ENCODE data around the gene KLHL29. TPM values are rescaled to one million over a fixed set of nuclear protein-coding genes. Genes with fewer than 3 reads are reported as not detected.
A peak's percentile ranks its signal among the peaks of the same experiment; 100 is the strongest.

The KLHL29 gene
- total RNA-seq, 1 donor from 2014 or later, result 12.9 TPM

DNA sequence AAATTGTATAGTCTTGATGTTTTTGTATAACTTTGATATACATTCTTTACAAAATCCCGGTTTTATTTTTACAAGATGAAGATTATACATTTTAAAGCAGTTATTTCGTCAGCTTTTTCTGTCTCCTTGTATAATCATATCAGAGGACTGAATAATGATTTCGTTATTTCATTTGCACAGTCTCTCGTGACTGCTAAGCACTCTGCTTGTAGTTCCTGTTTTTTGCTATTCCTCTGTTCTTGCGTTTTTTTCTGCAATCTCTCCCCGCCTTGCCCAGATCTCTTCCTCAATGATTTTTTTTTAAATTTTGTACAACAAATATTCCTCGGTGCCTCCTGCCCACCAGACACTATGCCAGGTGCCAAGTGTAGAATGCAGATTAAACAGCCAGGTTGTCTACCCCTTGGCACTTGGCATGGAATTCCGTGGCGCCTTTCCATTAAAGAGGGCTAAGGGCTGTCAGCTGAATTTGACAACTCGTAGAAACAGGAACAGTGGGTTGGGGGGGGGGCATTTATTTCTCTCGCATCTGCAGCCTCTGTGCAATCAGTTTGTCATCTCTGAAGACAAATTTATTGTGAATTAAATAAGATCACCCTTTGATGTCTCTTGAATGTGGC is 69.6 kb downstream of the KLHL29 start:
- intact Hi-C loops (cut with DNase I), result no loop called here

DNA sequence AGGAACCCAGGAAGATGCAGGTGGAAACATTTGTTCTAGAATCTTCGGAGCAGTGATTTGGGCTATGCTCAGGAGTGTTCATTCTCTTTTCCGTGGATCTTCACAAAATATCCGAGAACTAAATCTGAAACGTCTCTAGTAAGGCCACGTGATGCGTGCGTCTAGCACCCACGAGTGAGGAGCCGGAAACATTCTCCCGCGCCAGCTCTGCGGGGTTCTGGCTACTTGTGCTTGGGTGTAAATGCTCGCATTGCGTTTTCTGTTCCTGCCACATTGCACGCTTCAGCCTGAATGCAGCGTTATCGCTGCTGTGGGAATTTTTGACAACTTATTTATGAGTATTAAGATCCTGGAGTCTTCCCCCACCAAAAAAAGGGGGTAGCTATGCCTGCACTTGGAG is 71.4 kb downstream of the KLHL29 start:
- Histone ChIP-seq H3K27me3 (ENCODE audit: low read depth) (no peaks in the 10 kb centered on the region), H3K36me3 (no peaks in the 10 kb centered on the region), H3K4me1 (peaks cover 12% of the 10 kb centered on the region), H3K27ac (no peak overlapping the region), H3K4me3 (no peak overlapping the region), H3K9me3 (no peaks in the 10 kb centered on the region)
- TF ChIP-seq, protein P1, sequence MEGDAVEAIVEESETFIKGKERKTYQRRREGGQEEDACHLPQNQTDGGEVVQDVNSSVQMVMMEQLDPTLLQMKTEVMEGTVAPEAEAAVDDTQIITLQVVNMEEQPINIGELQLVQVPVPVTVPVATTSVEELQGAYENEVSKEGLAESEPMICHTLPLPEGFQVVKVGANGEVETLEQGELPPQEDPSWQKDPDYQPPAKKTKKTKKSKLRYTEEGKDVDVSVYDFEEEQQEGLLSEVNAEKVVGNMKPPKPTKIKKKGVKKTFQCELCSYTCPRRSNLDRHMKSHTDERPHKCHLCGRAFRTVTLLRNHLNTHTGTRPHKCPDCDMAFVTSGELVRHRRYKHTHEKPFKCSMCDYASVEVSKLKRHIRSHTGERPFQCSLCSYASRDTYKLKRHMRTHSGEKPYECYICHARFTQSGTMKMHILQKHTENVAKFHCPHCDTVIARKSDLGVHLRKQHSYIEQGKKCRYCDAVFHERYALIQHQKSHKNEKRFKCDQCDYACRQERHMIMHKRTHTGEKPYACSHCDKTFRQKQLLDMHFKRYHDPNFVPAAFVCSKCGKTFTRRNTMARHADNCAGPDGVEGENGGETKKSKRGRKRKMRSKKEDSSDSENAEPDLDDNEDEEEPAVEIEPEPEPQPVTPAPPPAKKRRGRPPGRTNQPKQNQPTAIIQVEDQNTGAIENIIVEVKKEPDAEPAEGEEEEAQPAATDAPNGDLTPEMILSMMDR (IDR thresholded peaks at IDR 0.05), result no peak
- ATAC-seq (no peak), DNase-seq (no peak)
- intact Hi-C loops (cut with DNase I), result no loop called here

More for the DNA sequence above, 69.6 kb downstream of the KLHL29 start:
- no peak overlapping the region for H3K4me3 ChIP-seq
- peaks cover 13% of the 10 kb centered on the region for H3K4me1 ChIP-seq
- H3K36me3 ChIP-seq, result no peaks in the 10 kb centered on the region
- no peaks in the 10 kb centered on the region for H3K9me3 ChIP-seq
- TF ChIP-seq, protein P1 (IDR thresholded peaks at IDR 0.05), result no peak
- ATAC-seq (peak; percentile 45 to 47), DNase-seq (no peak)
- no peaks in the 10 kb centered on the region for H3K27me3 ChIP-seq (ENCODE audit: low read depth)
- H3K27ac ChIP-seq, result no peak overlapping the region

DNA sequence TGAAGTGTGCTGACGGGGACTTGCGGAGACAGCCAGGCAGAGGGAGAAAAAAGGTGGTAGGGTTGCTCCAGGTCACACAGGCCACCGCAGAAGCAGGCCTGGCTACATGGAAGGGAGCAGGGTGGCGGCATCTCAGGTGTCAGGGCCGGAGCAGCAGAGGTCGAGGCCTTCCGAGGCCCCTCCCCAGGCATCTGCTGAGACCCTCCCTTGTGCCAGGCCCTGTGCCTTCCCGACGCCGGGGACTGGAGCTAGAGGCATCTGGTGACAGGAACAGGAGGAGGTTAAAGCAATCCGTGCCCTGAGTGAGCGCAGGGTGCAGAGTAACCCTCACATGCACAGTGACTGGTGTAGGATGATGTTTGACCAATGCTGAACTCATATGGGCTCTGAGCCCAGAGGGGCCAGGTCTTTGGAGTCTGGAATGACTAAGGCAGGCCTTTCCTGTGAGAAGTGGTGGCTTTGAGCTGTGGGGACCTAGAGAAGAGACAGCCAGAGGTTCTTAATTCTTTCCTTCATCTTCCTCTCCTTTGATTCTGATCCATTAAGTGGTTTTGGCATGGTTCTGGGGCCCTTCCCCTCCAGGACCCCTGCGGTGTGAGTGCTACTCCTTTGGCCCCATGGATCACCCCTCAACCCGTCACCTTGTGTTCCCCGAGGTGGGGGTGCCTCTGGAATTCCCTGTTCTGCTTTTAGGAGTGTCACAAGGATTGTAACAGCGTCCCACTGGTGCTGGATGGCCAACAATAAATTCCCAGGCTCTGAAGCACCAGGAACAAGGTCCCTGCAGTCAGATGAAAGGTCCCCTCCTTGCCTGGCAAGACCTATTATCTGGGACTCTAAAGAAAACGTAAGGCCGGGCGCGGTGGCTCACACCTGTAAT is 72.1 kb downstream of the KLHL29 start:
- TF ChIP-seq, protein P1 (IDR thresholded peaks at IDR 0.05), result no peak
- no peaks in the 10 kb centered on the region for H3K9me3 ChIP-seq
- no peak overlapping the region for H3K27ac ChIP-seq
- H3K27me3 ChIP-seq (ENCODE audit: low read depth), result no peaks in the 10 kb centered on the region
- no peak for ATAC-seq
- H3K36me3 ChIP-seq, result no peaks in the 10 kb centered on the region
- H3K4me3 ChIP-seq, result no peak overlapping the region
- no peak for DNase-seq
- intact Hi-C loops (cut with DNase I), result no loop called here
- H3K4me1 ChIP-seq, result peaks cover 12% of the 10 kb centered on the region

DNA sequence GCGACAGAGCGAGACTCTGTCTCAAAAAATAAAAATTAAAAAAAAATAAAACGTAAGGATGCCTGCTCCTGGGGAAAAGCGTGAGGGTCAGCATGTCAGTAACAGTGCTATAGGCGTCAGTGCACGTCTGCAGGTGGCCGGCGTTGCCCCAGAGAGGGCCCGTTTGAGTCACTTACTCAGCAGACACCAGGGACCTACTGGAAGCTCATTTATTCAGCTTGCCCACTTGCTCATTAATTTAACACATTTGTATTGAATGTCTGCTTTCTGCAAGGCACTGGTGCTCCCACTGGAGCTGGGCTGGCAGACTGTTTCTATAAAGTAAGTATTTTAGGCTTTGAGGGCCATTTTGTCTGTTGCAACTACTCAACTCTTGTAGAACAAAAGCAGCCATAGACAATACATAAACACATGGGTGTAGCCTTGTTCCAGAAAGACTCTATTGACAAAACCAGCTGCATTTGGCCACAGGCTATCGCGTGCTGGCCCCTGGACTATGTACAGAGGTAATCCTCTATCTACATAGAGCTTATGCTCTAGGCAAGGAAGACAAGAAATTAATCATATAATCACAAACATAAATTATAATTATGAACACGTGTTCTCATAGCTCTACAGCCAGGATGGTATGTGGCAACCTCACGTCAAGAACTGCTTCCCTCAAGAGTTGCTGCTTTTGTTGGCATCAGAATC is 73.2 kb downstream of the KLHL29 start:
- DNase-seq, result no peak
- intact Hi-C loops (cut with DNase I), result no loop called here
- no peak for ATAC-seq

DNA sequence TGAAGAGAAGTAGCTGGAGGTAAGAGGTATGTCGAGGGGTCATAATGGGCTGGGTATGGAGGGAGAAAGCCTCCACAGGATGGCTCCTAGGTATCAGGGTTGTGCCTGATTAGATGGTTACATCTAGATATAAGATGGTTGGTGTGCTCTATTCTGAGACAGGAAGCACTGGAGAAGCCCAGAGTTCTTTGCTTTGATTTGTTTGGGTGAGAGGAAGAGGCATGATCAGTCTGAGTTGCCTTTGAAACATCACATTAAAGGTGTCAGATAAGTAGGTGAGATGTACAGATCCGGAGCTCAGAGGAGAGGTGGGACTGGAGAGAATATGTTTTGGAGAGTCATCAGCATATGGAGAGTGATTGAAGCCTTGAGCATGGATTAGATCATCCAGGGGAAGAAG is 74.1 kb downstream of the KLHL29 start:
- no peak for ATAC-seq
- TF ChIP-seq, protein P1 (IDR thresholded peaks at IDR 0.05), result no peak
- no peaks in the 10 kb centered on the region for H3K36me3 ChIP-seq
- intact Hi-C loops (cut with DNase I), result no loop called here
- H3K4me1 ChIP-seq, result peaks cover 1% of the 10 kb centered on the region
- H3K27ac ChIP-seq, result no peak overlapping the region
- no peak overlapping the region for H3K4me3 ChIP-seq
- H3K9me3 ChIP-seq, result no peaks in the 10 kb centered on the region
- no peaks in the 10 kb centered on the region for H3K27me3 ChIP-seq (ENCODE audit: low read depth)
- no peak for DNase-seq

More for the DNA sequence above, 73.2 kb downstream of the KLHL29 start:
- Histone ChIP-seq H3K9me3 (no peaks in the 10 kb centered on the region), H3K4me3 (no peak overlapping the region), H3K27ac (no peak overlapping the region), H3K4me1 (peaks cover 10% of the 10 kb centered on the region), H3K36me3 (no peaks in the 10 kb centered on the region), H3K27me3 (ENCODE audit: low read depth) (no peaks in the 10 kb centered on the region)
- TF ChIP-seq, protein P1 (IDR thresholded peaks at IDR 0.05), result no peak
